OCI-LY7 (cell line): Measurements from ENCODE around the gene SH2D3A. TPM values are rescaled to one million over a fixed set of nuclear protein-coding genes. Genes with fewer than 3 reads are reported as not detected.

Experiments used
- BruUV-seq: library from RNA; stranded (reverse); fragments of 400-500 nt; replicated peaks from 2 replicates; lab custom pipeline; 2021; lab: Mats Ljungman, UMichigan
- CTCF ChIA-PET: fragments of 300-600 bp; sonication (Branson Sonifier 250); formaldehyde crosslinking; loops from one replicate; lab custom pipeline; 2022; ENCODE audit warnings: antibody characterized with exemption; ENCODE audit not compliant: unreplicated experiment; lab: Charles Lee
- POLR2A ChIA-PET: fragments of 300-600 bp; sonication (Branson Sonifier 250); formaldehyde crosslinking; loops from one replicate; lab custom pipeline; 2022; ENCODE audit warnings: antibody characterized with exemption; lab: Charles Lee
- DNase-seq: peaks from one replicate; pipeline ENCODE4 v3.0.0-alpha.2; 2015; ENCODE audit warnings: low spot score
- H2AFZ ChIP-seq: fragments of 200-600 bp; sonication (generic), shearing (Covaris generic); 2 replicates; pipeline ENCODE4 v1.6.1; 2014; ENCODE audit warnings: mild to moderate bottlenecking, antibody characterized with exemption, low read length, moderate library complexity
- H3K27ac ChIP-seq: fragments of 200-600 bp; sonication (generic); 2 replicates; pipeline ENCODE4 v1.5.1; 2014; ENCODE audit warnings: mixed run types, low read depth, mild to moderate bottlenecking, moderate library complexity, low read length, inconsistent platforms; ENCODE audit not compliant: poor library complexity, severe bottlenecking
- H3K36me3 ChIP-seq: fragments of 200-600 bp; sonication (generic); 2 replicates; pipeline ENCODE4 v1.6.1; 2014; ENCODE audit warnings: mild to moderate bottlenecking, antibody characterized with exemption, low read length, moderate library complexity, mixed read lengths; ENCODE audit not compliant: insufficient read depth
- H3K4me1 ChIP-seq: fragments of 200-600 bp; sonication (generic); 2 replicates; pipeline ENCODE4 v1.5.1; 2014; ENCODE audit warnings: mild to moderate bottlenecking, low read length; ENCODE audit not compliant: insufficient read depth, poor library complexity, severe bottlenecking
- H3K4me2 ChIP-seq: fragments of 200-600 bp; sonication (generic); 2 replicates; pipeline ENCODE4 v1.6.1; 2014; ENCODE audit warnings: mild to moderate bottlenecking, low read length
- H3K4me3 ChIP-seq: fragments of 200-600 bp; sonication (generic); 2 replicates; pipeline ENCODE4 v1.5.1; 2014; ENCODE audit warnings: mild to moderate bottlenecking, low read depth, low read length; ENCODE audit not compliant: poor library complexity, severe bottlenecking
- H3K79me2 ChIP-seq: fragments of 200-600 bp; sonication (generic); 2 replicates; pipeline ENCODE4 v1.6.1; 2016; ENCODE audit warnings: low read depth, mild to moderate bottlenecking, low read length, moderate library complexity, mixed read lengths; ENCODE audit not compliant: insufficient read depth
- H3K9me2 ChIP-seq: fragments of 200-600 bp; sonication (generic); 2 replicates; pipeline ENCODE4 v1.6.1; 2016; ENCODE audit warnings: mild to moderate bottlenecking, low read length, mixed read lengths; ENCODE audit not compliant: insufficient read depth
- H3K9me3 ChIP-seq: fragments of 200-600 bp; sonication (generic); 2 replicates; pipeline ENCODE4 v1.6.1; 2014; ENCODE audit warnings: mild to moderate bottlenecking, mixed run types, low read length, mixed read lengths
- H4K20me1 ChIP-seq: fragments of 200-600 bp; sonication (generic); 2 replicates; pipeline ENCODE4 v1.6.1; 2014; ENCODE audit warnings: mild to moderate bottlenecking, antibody characterized with exemption, low read length, moderate library complexity, mixed read lengths; ENCODE audit not compliant: insufficient read depth
- EZH2phosphoT487 ChIP-seq: fragments of 200-600 bp; sonication (generic); IDR thresholded peaks from 2 replicates; pipeline ENCODE4 v1.6.1; 2018; ENCODE audit warnings: low read depth, borderline replicate concordance, mild to moderate bottlenecking, mixed run types, antibody characterized with exemption, low read length, moderate library complexity, mixed read lengths
- intact Hi-C: fragments of 100-400 bp; cut with micrococcal nuclease; formaldehyde crosslinking; loops from one replicate; pipeline ENCODE4 v1.10.0; 2022; ENCODE audit not compliant: unreplicated experiment
- total RNA-seq, 2 experiments: library from RNA; depleted of rRNA in 1 of 2; stranded (reverse); fragments of >200 nt in 1 of 2; shearing (Covaris generic) in 1 of 2; gene quantifications; 2 replicates each; pipeline ENCODE4 v1.2.3, GENCODE V29; 2014 to 2022
- TF ChIP-seq, protein P1 (sequence below): fragments of 200-600 bp; sonication (generic); conservative IDR thresholded peaks from 2 replicates; pipeline ENCODE4 v1.5.1; 2014; ENCODE audit warnings: mild to moderate bottlenecking, antibody characterized with exemption, low read length, moderate library complexity, mixed read lengths

Gene SH2D3A
- total RNA-seq, 2 experiments from 2014 or later: 7.8 to 13.3 TPM

DNA sequence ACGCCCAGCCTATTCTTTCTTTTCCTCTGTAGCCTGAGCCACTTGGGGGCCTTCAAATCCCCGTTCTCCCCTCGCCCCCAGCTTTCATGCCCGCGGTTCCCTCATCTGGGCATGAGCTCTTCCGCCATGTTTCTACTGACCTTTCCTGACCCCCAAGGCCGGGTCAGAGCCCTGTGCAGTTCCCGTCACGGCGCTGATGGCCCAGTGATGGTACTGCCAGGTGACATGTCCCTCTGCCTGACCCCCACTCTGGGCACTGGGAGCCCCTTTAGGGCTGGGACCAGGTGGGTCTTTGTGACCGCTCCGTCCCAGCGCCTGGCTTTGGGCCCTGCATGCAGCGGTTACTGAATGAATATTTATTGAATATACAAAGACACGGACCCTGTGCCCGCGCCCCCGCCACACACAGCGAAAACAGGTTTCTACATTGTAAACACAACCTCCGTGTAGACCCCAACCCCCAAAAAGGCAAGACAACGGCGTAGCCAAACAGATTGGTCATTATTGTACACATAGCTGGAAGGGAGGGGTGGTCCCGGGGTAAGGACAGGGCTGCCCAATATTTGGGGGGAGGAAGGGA lies 37.6 kb downstream of the SH2D3A start:
- ChIA-PET CTCF (no interaction called here), POLR2A (no interaction called here)
- H3K4me2 ChIP-seq: no peak overlapping the region
- no peaks in the 10 kb centered on the region; the same call in 1 of the 2 replicates for H3K36me3 ChIP-seq
- no peak overlapping the region for H3K4me3 ChIP-seq
- no peaks in the 10 kb centered on the region for H3K9me3 ChIP-seq
- H3K4me1 ChIP-seq: peaks cover 22% of the 10 kb centered on the region
- no peak for TF ChIP-seq EZH2phosphoT487
- TF ChIP-seq, protein P1, sequence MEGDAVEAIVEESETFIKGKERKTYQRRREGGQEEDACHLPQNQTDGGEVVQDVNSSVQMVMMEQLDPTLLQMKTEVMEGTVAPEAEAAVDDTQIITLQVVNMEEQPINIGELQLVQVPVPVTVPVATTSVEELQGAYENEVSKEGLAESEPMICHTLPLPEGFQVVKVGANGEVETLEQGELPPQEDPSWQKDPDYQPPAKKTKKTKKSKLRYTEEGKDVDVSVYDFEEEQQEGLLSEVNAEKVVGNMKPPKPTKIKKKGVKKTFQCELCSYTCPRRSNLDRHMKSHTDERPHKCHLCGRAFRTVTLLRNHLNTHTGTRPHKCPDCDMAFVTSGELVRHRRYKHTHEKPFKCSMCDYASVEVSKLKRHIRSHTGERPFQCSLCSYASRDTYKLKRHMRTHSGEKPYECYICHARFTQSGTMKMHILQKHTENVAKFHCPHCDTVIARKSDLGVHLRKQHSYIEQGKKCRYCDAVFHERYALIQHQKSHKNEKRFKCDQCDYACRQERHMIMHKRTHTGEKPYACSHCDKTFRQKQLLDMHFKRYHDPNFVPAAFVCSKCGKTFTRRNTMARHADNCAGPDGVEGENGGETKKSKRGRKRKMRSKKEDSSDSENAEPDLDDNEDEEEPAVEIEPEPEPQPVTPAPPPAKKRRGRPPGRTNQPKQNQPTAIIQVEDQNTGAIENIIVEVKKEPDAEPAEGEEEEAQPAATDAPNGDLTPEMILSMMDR: no peak
- no peak for DNase-seq
- no peak overlapping the region for H3K27ac ChIP-seq
- no peak overlapping the region for H2AFZ ChIP-seq
- H3K79me2 ChIP-seq: no peaks in the 10 kb centered on the region
- intact Hi-C loops: no loop called here
- BruUV-seq: no TSS peak
- no peaks in the 10 kb centered on the region for H4K20me1 ChIP-seq
- no peaks in the 10 kb centered on the region for H3K9me2 ChIP-seq

DNA sequence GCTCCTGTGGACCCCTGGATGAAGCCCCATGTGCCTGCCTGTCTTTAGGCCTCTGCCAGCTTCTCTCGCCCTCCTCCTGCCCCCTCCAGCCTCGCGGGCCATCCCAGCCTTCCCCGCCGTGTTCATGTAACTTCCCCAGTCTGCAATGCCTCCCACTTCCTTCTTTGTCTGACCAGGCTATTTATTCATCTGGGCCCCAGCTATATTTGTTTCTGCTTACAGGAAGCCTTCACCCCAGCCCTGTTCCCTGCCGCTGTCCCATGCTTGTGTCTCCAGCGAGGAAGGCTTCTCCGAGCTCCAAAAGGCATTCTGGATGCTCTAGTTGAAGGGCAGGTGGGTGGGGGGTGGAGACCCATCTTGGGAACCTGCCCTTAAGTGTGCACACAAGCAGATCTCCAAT lies 38.9 kb downstream of the SH2D3A start:
- no peaks in the 10 kb centered on the region for H3K79me2 ChIP-seq
- no peaks in the 10 kb centered on the region for H3K9me2 ChIP-seq
- H3K9me3 ChIP-seq: no peaks in the 10 kb centered on the region
- ChIA-PET CTCF (no interaction called here), POLR2A (interaction anchor here (0.8 kb wide), 1 partner anchor 135 kb away, joined by 4 read pairs; no protein-coding TSS in a partner anchor)
- peak overlapping the region; percentile 61 for H3K27ac ChIP-seq
- DNase-seq: peak; percentile 63
- no peaks in the 10 kb centered on the region for H4K20me1 ChIP-seq
- H3K4me2 ChIP-seq: peak overlapping the region; percentile 58
- BruUV-seq: no TSS peak
- peak overlapping the region; percentile 9 for H3K4me3 ChIP-seq
- H2AFZ ChIP-seq: peak overlapping the region; percentile 38; the same call in 1 of the 2 replicates
- no peak for TF ChIP-seq EZH2phosphoT487
- TF ChIP-seq, protein P1: no peak
- H3K36me3 ChIP-seq: no peaks in the 10 kb centered on the region; the same call in 1 of the 2 replicates
- H3K4me1 ChIP-seq: peaks cover 33% of the 10 kb centered on the region
- intact Hi-C loops: no loop called here

- H3K9me2 ChIP-seq: no peaks in the 10 kb centered on the region
- TF ChIP-seq, protein P1: no peak
- no peak for TF ChIP-seq EZH2phosphoT487
- CTCF ChIA-PET: no interaction called here
- intact Hi-C loops: no loop called here
- H4K20me1 ChIP-seq: no peaks in the 10 kb centered on the region
- POLR2A ChIA-PET: no interaction called here
- no peak overlapping the region for H2AFZ ChIP-seq
- 0 out of 2 replicates have a peak overlapping the region, but pooled peaks have one; percentile 13 for H3K4me2 ChIP-seq
- no peaks in the 10 kb centered on the region for H3K9me3 ChIP-seq
- H3K4me3 ChIP-seq: no peak overlapping the region
- no peak overlapping the region for H3K27ac ChIP-seq
- no peaks in the 10 kb centered on the region; the same call in 1 of the 2 replicates for H3K36me3 ChIP-seq
- DNase-seq: no peak
- BruUV-seq: no TSS peak
- H3K79me2 ChIP-seq: no peaks in the 10 kb centered on the region
- H3K4me1 ChIP-seq: peaks cover 58% of the 10 kb centered on the region
Observed at GRCh38 chr19:6725513-6726231, 41.6 kb downstream of the SH2D3A start.
